ENCODE results near the gene PEX26. TPM values are rescaled to one million over a fixed set of nuclear protein-coding genes. Genes with fewer than 3 reads are reported as not detected.

The PEX26 gene
- total and polyA plus RNA-seq, 2 of the 13 experiments (the other 11 are each of a cell fraction or from before 2014, with no cell fraction given) = 10.6 to 25.1 TPM

DNA sequence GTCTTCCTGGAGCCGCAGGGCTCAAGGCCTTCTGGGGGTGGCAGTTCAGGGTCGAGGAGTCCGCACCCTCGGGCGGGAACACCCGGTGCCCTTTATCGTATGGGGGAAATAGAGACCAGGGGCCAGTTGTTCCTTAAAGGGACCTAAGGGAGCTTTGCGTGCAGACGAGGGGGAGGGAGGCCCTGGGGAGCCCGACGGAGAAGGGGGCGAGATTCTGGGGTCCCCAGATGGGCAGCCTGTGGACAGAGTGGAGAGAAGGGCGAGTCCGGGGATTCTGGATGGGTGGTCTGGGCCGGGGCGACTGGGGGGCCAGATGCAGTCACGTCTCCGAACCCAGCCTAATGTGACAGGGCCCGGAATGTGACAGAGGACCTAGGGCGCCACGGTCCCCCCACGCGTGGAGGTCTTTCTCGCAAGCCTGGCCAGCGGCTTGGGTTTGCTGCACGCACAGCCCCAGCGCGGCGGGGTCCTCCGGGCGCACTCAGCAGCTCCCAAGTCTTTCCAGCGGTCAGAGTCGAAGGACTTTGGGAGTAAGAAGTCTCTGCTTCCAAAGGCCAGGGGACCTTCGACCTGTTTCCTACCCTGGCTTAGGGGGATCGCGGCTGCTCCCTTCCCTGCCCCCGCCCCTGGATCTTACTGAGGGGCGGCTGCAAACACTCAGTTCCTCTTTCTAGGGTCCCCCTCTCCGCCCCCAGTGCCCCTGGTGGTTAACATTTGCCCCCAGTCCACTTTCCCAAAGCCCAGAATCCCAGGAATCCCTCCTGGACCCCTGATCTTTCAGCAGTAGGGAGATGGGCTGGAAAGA lies 33.4 kb downstream of the PEX26 start (continued):
- TF ChIP-seq SIX4 (CRISPR knock-in tag; IDR thresholded peaks at IDR 0.05) = no peak
- TF ChIP-seq REL (CRISPR knock-in tag; conservative IDR thresholded peaks at IDR 0.05) = no peak
- TF ChIP-seq, protein P1, sequence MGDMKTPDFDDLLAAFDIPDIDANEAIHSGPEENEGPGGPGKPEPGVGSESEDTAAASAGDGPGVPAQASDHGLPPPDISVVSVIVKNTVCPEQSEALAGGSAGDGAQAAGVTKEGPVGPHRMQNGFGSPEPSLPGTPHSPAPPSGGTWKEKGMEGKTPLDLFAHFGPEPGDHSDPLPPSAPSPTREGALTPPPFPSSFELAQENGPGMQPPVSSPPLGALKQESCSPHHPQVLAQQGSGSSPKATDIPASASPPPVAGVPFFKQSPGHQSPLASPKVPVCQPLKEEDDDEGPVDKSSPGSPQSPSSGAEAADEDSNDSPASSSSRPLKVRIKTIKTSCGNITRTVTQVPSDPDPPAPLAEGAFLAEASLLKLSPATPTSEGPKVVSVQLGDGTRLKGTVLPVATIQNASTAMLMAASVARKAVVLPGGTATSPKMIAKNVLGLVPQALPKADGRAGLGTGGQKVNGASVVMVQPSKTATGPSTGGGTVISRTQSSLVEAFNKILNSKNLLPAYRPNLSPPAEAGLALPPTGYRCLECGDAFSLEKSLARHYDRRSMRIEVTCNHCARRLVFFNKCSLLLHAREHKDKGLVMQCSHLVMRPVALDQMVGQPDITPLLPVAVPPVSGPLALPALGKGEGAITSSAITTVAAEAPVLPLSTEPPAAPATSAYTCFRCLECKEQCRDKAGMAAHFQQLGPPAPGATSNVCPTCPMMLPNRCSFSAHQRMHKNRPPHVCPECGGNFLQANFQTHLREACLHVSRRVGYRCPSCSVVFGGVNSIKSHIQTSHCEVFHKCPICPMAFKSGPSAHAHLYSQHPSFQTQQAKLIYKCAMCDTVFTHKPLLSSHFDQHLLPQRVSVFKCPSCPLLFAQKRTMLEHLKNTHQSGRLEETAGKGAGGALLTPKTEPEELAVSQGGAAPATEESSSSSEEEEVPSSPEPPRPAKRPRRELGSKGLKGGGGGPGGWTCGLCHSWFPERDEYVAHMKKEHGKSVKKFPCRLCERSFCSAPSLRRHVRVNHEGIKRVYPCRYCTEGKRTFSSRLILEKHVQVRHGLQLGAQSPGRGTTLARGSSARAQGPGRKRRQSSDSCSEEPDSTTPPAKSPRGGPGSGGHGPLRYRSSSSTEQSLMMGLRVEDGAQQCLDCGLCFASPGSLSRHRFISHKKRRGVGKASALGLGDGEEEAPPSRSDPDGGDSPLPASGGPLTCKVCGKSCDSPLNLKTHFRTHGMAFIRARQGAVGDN (CRISPR knock-in tag; IDR thresholded peaks at IDR 0.05) = peak; percentile 7; the same call in 1 of the 2 replicates
- TF ChIP-seq EP300 (IDR thresholded peaks at IDR 0.05; ENCODE audit: low read depth in 2 of 2, low read length in 2 of 2) = no peak
- no peak for TF ChIP-seq EP300 (CRISPR knock-in tag; IDR thresholded peaks at IDR 0.05; ENCODE audit: borderline replicate concordance)
- no peak for TF ChIP-seq MED8 (CRISPR knock-in tag; IDR thresholded peaks at IDR 0.05; ENCODE audit: insufficient replicate concordance)
- TF ChIP-seq CBX5 (CRISPR knock-in tag; IDR thresholded peaks at IDR 0.05; ENCODE audit: borderline replicate concordance) = no peak
- no peak for TF ChIP-seq ZNF180 (CRISPR knock-in tag; IDR thresholded peaks at IDR 0.05; ENCODE audit: borderline replicate concordance, low read depth)
- TF ChIP-seq, protein P2, sequence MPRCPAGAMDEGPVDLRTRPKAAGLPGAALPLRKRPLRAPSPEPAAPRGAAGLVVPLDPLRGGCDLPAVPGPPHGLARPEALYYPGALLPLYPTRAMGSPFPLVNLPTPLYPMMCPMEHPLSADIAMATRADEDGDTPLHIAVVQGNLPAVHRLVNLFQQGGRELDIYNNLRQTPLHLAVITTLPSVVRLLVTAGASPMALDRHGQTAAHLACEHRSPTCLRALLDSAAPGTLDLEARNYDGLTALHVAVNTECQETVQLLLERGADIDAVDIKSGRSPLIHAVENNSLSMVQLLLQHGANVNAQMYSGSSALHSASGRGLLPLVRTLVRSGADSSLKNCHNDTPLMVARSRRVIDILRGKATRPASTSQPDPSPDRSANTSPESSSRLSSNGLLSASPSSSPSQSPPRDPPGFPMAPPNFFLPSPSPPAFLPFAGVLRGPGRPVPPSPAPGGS (CRISPR knock-in tag; IDR thresholded peaks at IDR 0.05) = 0 out of 2 replicates have a peak, but pooled peaks have one; percentile 23
- TF ChIP-seq ZNF549 (CRISPR knock-in tag; IDR thresholded peaks at IDR 0.05) = no peak
- no peak for TF ChIP-seq ZNF496 (CRISPR knock-in tag; IDR thresholded peaks at IDR 0.05; ENCODE audit: insufficient replicate concordance)
- 0 out of 2 replicates have a peak, but pooled peaks have one; percentile 6 for TF ChIP-seq EED (CRISPR knock-in tag; IDR thresholded peaks at IDR 0.05)
- TF ChIP-seq ZNF788 (CRISPR knock-in tag; IDR thresholded peaks at IDR 0.05; ENCODE audit: borderline replicate concordance) = 0 out of 2 replicates have a peak, but pooled peaks have one; percentile 3
- TF ChIP-seq FOXO1 (CRISPR knock-in tag; IDR thresholded peaks at IDR 0.05) = no peak
- TF ChIP-seq, protein P3, sequence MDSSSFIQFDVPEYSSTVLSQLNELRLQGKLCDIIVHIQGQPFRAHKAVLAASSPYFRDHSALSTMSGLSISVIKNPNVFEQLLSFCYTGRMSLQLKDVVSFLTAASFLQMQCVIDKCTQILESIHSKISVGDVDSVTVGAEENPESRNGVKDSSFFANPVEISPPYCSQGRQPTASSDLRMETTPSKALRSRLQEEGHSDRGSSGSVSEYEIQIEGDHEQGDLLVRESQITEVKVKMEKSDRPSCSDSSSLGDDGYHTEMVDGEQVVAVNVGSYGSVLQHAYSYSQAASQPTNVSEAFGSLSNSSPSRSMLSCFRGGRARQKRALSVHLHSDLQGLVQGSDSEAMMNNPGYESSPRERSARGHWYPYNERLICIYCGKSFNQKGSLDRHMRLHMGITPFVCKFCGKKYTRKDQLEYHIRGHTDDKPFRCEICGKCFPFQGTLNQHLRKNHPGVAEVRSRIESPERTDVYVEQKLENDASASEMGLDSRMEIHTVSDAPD (CRISPR knock-in tag; IDR thresholded peaks at IDR 0.05) = no peak
- TF ChIP-seq FOSL2 (CRISPR knock-in tag; IDR thresholded peaks at IDR 0.05) = no peak
- TF ChIP-seq, protein P4, sequence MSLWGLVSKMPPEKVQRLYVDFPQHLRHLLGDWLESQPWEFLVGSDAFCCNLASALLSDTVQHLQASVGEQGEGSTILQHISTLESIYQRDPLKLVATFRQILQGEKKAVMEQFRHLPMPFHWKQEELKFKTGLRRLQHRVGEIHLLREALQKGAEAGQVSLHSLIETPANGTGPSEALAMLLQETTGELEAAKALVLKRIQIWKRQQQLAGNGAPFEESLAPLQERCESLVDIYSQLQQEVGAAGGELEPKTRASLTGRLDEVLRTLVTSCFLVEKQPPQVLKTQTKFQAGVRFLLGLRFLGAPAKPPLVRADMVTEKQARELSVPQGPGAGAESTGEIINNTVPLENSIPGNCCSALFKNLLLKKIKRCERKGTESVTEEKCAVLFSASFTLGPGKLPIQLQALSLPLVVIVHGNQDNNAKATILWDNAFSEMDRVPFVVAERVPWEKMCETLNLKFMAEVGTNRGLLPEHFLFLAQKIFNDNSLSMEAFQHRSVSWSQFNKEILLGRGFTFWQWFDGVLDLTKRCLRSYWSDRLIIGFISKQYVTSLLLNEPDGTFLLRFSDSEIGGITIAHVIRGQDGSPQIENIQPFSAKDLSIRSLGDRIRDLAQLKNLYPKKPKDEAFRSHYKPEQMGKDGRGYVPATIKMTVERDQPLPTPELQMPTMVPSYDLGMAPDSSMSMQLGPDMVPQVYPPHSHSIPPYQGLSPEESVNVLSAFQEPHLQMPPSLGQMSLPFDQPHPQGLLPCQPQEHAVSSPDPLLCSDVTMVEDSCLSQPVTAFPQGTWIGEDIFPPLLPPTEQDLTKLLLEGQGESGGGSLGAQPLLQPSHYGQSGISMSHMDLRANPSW (CRISPR knock-in tag; IDR thresholded peaks at IDR 0.05; ENCODE audit: borderline replicate concordance) = no peak
- TF ChIP-seq ZBTB38 (CRISPR knock-in tag; IDR thresholded peaks at IDR 0.05) = no peak
